GM21619 (cell line): ENCODE measurements around the gene OVOL1.
"Not testable (repeated sequence)": the region's sequence is repeated elsewhere in the genome, so short reads cannot be mapped to it uniquely, and the experiment has no call there.

Experiments used
- ATAC-seq: cut with Tn5 transposase; IDR thresholded peaks from one replicate; pipeline ENCODE4 v1.9.1; 2021; ENCODE audit not compliant: unreplicated experiment

Gene OVOL1

DNA sequence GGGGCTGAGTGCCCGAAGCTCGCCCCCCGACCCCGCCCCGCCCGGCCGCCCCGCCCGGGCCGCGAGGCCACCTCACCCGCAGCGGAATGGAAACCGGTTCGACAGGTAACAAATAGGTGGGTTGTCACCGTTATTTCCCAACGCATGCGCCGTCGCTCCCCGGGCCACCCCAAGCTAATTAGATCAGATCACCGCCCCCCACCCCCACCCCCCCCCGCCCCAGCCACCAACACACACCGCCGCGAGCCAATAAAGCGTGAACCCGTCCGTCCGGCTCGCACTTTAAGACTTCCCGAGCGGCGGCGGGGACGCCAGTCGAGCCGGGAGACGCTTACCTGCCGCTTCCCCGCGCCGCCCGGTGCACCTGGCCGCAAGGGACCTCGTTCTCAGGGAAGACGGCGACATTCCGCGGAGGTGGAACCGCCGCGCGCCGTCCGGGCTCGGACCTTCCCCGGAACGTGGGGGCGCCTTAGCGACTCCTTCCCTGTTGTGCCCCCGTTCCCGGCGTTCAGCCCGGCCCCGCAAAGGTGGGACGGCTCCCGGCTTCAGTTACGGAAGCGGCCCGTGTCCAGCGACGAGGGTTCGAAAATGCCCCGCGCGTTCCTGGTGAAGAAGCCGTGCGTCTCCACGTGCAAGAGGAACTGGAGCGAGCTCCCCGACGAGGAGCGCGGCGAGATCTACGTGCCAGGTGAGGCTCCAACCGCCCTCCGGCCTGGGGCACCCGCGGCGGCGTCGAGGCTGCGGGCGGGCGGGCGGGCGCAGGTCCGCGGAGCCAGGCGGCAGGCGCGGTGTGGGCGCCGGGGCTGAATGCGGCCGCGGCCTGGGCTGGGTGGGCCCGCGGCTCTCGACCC lies at the start of gene OVOL1:
TSS of gene OVOL1 (plus strand) at position 278 of the 851 bp plus-strand sequence. CDS start at position 589, 311 bp downstream.
- ATAC-seq, result no peak

DNA sequence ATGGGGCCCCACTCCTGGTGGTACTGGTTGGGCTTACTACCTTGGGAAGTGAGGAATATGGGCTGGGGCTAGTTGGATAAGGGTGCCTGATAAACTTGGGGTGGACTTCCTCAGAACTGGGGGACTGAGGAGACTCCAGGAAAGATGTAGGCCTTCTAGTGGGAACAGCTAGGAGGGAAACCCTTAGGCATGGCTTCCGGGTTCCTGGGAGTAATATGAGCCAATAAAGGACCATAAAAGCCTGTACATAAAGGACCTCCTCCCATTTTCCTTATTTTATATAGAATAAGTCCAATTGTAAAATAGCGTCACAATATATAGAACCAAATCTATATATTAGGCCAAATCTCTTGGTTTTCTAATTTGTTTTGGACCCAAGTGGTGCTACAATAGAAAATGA lies 47.8 kb upstream of the OVOL1 start:
- no peak for ATAC-seq

- ATAC-seq, result no peak
These were observed 45.7 kb upstream of the OVOL1 start for GRCh38 chr11:65741185-65741584.

- ATAC-seq, result no peak
These were observed 44.5 kb upstream of the OVOL1 start for GRCh38 chr11:65742353-65742752.

DNA sequence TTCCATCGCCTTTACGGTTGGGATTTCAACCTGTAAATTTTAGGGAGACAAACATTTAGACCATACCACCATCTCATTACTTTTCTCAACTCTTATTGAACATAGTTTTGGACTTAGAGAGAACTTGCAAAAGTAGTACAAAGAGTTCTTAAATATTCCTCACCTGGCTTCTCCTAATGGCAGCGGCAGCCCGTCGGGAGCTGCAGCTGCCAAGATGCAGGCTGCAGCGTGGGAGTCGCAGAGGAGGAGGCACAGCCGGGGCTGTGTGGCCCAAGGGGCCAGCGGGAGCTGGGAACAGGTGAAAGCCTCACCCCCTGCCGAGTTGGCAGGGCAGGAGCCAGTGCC lies 43.2 kb upstream of the OVOL1 start:
- no peak for ATAC-seq

GRCh38 chr11:65744026-65744698 lies 42.7 kb upstream of the OVOL1 start:
- no peak for ATAC-seq

GRCh38 chr11:65744699-65745042 lies 42.2 kb upstream of the OVOL1 start:
- ATAC-seq, result no peak

DNA sequence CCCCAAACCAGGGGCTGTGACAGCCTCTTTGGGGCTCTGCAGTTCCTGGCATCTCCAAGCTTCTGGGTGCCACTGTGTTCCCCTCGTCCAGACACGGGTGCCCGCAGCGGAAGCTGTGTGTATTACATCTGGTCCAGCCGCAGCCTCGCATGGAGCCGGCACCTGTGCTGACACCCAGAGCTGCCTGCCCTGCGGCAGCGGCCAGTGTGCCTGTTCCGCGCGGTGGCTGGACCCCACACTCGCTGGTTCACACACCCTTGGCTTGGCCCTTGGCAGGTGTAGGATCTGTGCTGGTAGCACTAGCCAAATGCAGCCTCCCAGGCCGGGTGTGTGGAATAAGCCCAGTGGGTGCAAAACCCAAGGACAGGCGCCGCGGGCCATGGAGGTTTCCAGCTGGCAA lies 41.8 kb upstream of the OVOL1 start:
- ATAC-seq, result no peak

GRCh38 chr11:65762169-65762568 lies 24.7 kb upstream of the OVOL1 start:
- ATAC-seq, result not testable (repeated sequence)

DNA sequence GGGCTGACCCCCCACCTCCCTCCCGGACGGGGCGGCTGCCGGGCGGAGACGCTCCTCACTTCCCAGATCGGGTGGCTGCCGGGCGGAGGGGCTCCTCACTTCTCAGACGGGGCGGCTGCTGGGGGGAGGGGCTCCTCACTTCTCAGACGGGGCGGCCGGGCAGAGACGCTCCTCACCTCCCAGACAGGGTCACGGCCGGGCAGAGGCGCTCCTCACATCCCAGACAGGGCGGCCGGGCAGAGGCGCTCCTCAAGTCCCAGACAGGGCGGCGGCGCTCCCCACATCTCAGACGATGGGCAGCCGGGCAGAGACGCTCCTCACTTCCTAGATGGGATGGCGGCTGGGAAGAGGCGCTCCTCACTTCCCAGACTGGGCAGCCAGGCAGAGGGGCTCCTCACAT lies 24.0 kb upstream of the OVOL1 start:
- ATAC-seq, result not testable (repeated sequence)

DNA sequence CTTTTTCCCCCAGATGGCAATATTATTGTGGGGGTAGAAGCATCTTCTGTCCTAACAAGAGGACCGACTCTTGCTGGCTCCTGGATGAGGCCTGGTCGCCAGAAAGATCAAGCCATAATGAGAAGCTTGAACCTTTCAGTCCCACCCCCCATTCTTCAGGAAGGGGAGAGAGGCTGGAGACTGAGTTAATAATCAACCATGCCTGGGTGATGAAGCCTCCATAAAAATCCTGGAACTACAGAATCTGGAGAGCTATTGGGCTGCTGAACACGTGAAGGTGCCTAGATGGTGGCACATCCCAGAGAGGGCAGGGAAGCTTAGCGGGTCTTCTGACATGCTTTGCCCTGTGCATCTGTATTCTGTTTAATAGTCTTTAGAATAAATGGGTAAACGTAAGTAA lies 22.4 kb upstream of the OVOL1 start:
- no peak for ATAC-seq

- no peak for ATAC-seq
These were observed 20.3 kb upstream of the OVOL1 start for GRCh38 chr11:65766535-65766934.

DNA sequence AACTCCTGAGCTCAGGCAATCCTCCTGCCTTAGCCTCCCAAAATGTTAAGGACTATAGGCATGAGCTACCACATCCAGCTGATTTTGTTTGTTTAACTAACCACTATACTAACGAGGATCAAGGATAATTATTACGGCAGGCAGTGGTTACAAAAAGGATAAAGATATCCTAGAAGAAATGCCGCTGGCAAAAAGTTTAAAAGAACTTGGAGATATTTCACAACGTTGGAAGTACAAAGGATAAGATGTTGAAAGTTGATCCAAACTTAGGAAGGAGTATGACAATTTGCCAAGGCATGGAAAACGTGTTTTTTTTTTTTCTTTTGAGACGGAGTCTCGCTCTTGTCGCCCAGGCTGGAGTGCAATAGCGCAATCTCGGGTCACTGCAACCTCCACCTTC lies 19.5 kb upstream of the OVOL1 start:
- ATAC-seq, result no peak

DNA sequence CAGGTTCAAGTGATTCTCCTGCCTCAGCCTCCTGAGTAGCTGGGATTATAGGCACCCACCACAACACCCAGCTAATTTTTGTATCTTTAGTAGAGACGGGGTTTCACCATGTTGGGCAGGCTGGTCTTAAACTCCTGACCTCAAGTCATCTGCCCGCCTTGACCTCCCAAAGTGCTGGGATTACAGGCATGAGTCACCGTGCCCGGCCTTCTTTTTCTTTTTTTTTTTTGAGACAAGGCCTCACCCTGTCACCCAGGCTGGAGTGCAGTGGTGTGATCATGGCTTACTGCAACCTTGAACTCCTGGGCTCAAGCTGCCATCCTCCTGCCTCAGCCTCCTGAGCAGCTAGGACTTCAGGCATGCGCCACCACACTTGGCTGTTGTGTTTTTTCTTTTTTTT lies 19.1 kb upstream of the OVOL1 start:
- not testable (repeated sequence) for ATAC-seq

DNA sequence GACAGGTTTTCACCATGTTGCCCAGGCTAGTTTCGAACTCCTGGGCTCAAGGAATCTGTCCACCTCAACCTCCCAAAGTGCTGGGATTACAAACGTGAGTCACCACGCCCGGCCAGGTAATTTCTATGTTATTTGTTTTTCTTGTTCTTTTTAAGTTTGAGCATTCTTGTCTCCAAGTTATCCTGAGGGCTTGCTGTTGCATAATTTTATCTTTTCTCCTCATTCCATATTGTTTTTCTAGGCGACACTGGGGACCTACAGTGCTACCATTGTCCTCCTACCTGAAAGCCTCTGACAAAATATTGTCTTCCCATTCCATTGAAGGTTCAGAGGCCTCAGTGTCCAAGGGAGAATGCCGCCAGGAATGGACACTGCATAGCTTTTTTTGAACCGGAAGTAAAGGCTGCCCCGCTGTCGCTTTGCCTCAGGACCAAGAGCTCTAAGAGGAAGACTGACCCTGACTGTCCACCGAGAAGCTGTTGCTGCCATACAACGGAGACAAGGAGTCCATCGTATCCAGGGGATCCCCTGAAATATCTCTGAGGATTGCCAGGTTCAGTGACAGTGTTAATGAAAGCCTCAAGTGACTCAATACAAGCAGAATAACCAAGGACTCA lies 15.8 kb upstream of the OVOL1 start:
- ATAC-seq, result no peak

GRCh38 chr11:65771589-65772112 lies 15.2 kb upstream of the OVOL1 start:
- no peak for ATAC-seq

- ATAC-seq, result no peak
These were observed 13.0 kb upstream of the OVOL1 start for GRCh38 chr11:65773784-65774411.

DNA sequence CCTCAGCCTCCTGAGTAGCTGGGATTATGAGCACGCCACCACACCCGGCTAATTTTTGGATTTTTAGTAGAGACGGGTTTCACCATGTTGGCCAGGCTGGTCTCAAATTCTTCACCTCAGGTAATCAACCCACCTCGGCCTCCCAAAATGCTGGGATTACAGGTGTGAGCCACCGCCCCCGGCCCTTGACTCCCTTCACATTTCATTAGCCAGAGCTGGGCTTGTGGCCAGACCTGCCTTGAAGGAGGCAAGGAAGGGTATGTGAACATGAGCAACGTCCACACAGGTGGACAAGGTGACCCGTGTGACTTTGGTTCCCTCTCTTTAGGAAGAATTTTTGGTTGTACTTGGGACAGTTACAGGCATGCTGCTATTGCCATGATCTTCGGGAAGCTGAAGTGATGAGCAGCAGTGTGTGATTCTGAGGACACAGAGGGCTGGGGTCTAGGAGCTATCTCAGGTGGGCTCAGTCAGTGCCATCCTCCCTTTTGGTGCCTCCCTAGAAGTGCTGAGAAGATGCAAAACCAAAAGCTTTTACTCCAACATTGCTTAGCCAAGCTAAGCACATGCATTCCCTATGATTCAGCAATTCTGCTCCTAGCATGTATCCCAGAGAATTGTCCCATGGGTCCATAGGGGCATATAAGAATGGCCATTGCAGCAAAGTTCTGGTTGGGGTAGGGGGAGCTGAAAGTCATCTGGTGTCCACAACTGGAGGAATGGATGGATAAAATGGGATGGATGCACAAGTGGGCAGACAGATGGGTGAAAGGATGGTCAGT lies 12.1 kb upstream of the OVOL1 start:
- no peak for ATAC-seq

- no peak for ATAC-seq
These were observed 10.7 kb upstream of the OVOL1 start for GRCh38 chr11:65776196-65776595.

DNA sequence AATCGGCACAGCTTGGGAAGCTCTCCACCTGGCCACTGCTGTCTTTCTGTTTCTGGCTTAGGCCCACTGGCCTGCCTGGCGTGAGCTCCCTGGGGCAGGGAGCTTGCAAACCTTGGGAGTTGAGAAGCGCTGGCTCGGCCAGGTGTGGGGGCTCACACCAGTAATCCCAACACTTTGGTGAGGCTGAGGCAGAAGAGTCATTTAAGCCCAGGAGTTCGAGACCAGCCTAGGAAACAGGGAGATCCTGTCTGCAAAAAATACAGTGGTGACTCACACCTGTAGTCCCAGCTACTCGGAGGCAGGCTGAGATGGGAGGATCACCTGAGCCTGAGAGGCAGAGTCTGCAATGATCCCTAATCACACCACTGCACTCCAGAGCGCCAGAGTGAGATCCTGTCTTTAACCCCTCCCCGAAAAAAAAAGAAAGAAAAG lies 10.1 kb upstream of the OVOL1 start:
- no peak for ATAC-seq

DNA sequence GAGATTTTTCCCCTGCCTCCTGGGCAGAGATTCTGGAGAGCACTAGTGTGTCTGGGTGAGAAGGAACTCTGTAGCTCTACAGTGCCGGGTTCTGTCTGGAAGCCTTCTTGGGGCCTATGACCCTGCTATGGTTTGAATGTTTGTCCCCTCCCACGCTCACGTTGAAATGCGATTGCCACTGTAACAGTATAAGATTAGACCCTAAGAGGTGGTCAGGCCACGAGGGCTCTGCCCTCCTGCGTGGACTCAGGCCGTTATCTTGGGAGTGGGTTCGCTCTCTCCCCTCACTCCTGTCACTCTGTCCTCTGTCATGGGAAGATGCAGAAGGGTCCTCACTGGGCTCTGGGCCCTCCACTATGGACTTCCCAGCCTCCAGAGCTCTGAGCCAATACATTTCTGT lies 9.6 kb upstream of the OVOL1 start:
- ATAC-seq, result no peak
